Heart right ventricle (tissue), 16 donors: ENCODE measurements around the gene CCDC116. TPM values are rescaled to one million over a fixed set of nuclear protein-coding genes. Genes with fewer than 3 reads are reported as not detected.
"Not testable (repeated sequence)": the region's sequence is repeated elsewhere in the genome, so short reads cannot be mapped to it uniquely, and the experiment has no call there.

Experiments used
- ATAC-seq, 8 donors: fragments of 200-7000 bp; cut with Tn5 transposase; one replicate each; pipeline ENCODE4 v1.9.1; 2020; ENCODE audit warnings: mild to moderate bottlenecking in 8 of 8, moderate library complexity in 8 of 8, moderate number of reproducible peaks in 1 of 8
- DNase-seq, 2 donors: peaks; one replicate each; pipeline ENCODE4 v3.0.0-alpha.2; 2020
- H3K27ac ChIP-seq, 10 donors: fragments of 200-600 bp; sonication (generic) in 2 of 10; one replicate each; pipeline versions ENCODE4 v1.5.0 to v1.8.0; 2020 to 2022; ENCODE audit warnings: mild to moderate bottlenecking in 3 of 10
- H3K27me3 ChIP-seq, 7 donors: fragments of 200-600 bp; one replicate each; pipeline ENCODE4 v1.8.0; 2021 to 2022; ENCODE audit warnings: mild to moderate bottlenecking in 2 of 7
- H3K36me3 ChIP-seq, 9 donors: fragments of 200-600 bp; sonication (generic) in 1 of 9; one replicate each; pipeline versions ENCODE4 v1.5.0 to v1.8.0; 2020 to 2022; ENCODE audit warnings: mild to moderate bottlenecking in 2 of 9
- H3K4me1 ChIP-seq, 9 donors: fragments of 200-600 bp; sonication (generic) in 1 of 9; one replicate each; pipeline versions ENCODE4 v1.5.0 to v1.8.0; 2020 to 2022; ENCODE audit warnings: mild to moderate bottlenecking in 4 of 9
- H3K4me3 ChIP-seq, 10 donors: fragments of 200-600 bp; sonication (generic) in 2 of 10; one replicate each; pipeline versions ENCODE4 v1.5.0 to v1.8.0; 2020 to 2022; ENCODE audit warnings: mild to moderate bottlenecking in 7 of 10, moderate library complexity in 2 of 10
- H3K9me3 ChIP-seq, 11 donors: fragments of 200-600 bp in 10 of 11; sonication (generic) in 2 of 11; one replicate each; pipeline versions ENCODE4 v1.5.0 to v1.8.0; 2013 to 2022; ENCODE audit warnings: mild to moderate bottlenecking in 2 of 11, control low read depth in 1 of 11, moderate library complexity in 1 of 11
- CTCF ChIP-seq, 9 donors: fragments of 200-600 bp; sonication (generic) in 2 of 9; IDR thresholded peaks; one replicate each; pipeline versions ENCODE4 v1.5.0 to v1.8.0; 2021 to 2022; ENCODE audit warnings: antibody characterized with exemption in 9 of 9, mild to moderate bottlenecking in 5 of 9, moderate library complexity in 1 of 9
- WGBS, 2 donors: extraction: QIAGEN DNeasy Blood & Tissue Kit; methylation state at CpG; one replicate each; pipeline ENCODE4 v1.1.7; 2013; ENCODE audit warnings: inconsistent platforms in 1 of 2; 5-methylcytosine and 5-hydroxymethylcytosine counted together
- intact Hi-C, 10 donors: fragments of 100-400 bp; cut with DNase I; formaldehyde crosslinking; loops; one replicate each; pipeline versions ENCODE4 v1.11.1 to v1.14.2; 2022
- polyA plus RNA-seq, 2 donors: library from polyadenylated mRNA; stranded (reverse); fragments of 200-250 nt; gene quantifications; one replicate each; pipeline ENCODE4 v1.2.3, GENCODE V29; 2013
- total RNA-seq, 10 donors: library from RNA; stranded (reverse); fragmentation: NEBNext Ultra II Directional in 3 of 10; extraction: Animal tissue kit (Norgen Biotek cat#: 25700) in 3 of 10; gene quantifications; one replicate each; pipeline versions ENCODE4 v1.2.1 to v1.2.4, GENCODE V29; 2021 to 2023
- donor health status: Arrhythmogenic right ventricular cardiomyopathy.
- donor health status: ischemic (EF 13 %, LVEDD 7.1; RV severe dilation, severe dysfunction).
- donor health status: healthy with polysubstance abuse.
- donor health status: DM: no; HTN: yes; CAD: no.
- donor health status: DM: no; HTN: no; CAD: no.
- donor health status: ischemic (EF 25% LVEDD 6.9; RV normal size, moderate dysfunction).
- donor health status: ischemic (EF 25% LVEDD 5.7; RV mildly dilated, moderate dysfunction).
- donor health status: healthy.
- donor health status: DM: yes; HTN: yes; CAD: no.
- donor health status: Ischemic cardiomyopathy.
- donor health status: ischemic (EF 35%, LVEDD 5.7; RV mildly dilated, moderate dysfunction).
- donor health status: nonischemic (EF 11% LVEDD 7.7; RV severe dilation, severe dysfunction).
- donor health status: DM: yes; HTN: yes; CAD: no.
- donor health status: PGD.
- donor health status: ischemic (EF 29% LVEDD 5.4; RV normal size, mild dysfunction).
- donor health status: nonischemic (EF 23%, LVEDD 6.1; RV moderate dilation, normal function).

Gene CCDC116
- total and polyA plus RNA-seq, 12 donors = 0.11 to 1.2 (median 0.28) TPM; not detected in 4

- Histone ChIP-seq H3K27me3 (no peaks in the 10 kb centered on the region), H3K9me3 (no peaks in the 10 kb centered on the region), H3K4me3 (no peak overlapping the region), H3K36me3 (no peaks in the 10 kb centered on the region), H3K27ac (no peak overlapping the region), H3K4me1 (peaks cover 0 to 6% (median 4%) of the 10 kb centered on the region in 9 donors)
- DNase-seq (no peak), ATAC-seq (no peak)
- TF ChIP-seq CTCF (IDR thresholded peaks at IDR 0.05) = no peak
- intact Hi-C loops = loop anchor here in 1 of 10 donors (5.0 kb wide), 1 partner anchor 37 kb away; no protein-coding TSS in a partner anchor
- 85 to 87% methylated on average over 19 of the region's 19 CpGs for WGBS, 2 donors
Observed at GRCh38 chr22:21634844-21635243, 2.3 kb downstream of the CCDC116 start.

DNA sequence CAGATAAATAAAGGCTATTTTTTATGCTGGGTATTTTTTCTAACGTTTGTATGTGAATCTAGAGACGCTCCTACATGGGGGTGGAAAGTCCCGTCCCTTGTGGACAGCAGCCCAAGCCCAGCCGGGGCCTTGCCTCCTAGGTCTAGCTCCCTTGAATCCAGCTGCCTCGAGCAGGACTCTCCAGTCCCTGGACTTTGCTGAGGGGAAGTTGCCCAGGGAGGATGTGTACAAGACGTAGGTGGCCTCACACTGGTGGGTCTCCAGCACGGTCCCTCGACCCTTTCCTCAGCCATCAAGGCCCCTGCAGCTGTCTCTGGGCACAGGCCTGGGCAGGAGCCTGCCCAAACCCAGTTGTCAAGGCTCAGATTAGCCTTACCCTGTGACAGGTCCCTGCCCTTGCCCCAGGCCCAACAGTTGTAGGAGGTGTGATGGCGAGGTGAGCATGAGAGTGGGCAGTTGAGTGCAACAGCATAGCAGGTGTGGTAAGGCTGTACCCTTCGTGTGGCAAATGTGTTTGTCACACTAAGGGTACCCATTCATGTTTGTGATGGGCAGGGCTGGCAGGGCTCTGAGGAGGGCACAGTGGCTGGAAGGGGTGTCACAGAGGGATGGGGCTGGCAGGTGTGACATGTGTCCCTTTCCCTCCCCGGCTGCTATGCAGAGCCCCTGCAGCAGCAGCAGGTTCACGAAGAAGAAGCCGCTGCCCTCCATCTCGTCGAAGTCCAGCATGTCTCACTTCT, 3.4 kb downstream of the CCDC116 start:
- H3K4me1 ChIP-seq = peaks cover 0 to 2% (median under 1%) of the 10 kb centered on the region in 9 donors

GRCh38 chr22:21636629-21637218, 4.2 kb downstream of the CCDC116 start:
- Histone ChIP-seq H3K9me3 (no peaks in the 10 kb centered on the region), H3K36me3 (no peaks in the 10 kb centered on the region), H3K4me1 (peaks cover 0 to 10% (median 9%) of the 10 kb centered on the region in 9 donors), H3K4me3 (no peak overlapping the region), H3K27me3 (no peaks in the 10 kb centered on the region), H3K27ac (no peak overlapping the region)
- intact Hi-C loops = loop anchor here in 1 of 10 donors (5.0 kb wide), 1 partner anchor 36 kb away; no protein-coding TSS in a partner anchor
- 92 to 94% methylated on average over 17 of the region's 17 CpGs for WGBS, 2 donors
- TF ChIP-seq CTCF (IDR thresholded peaks at IDR 0.05) = no peak
- DNase-seq (no peak), ATAC-seq (no peak)

More for the DNA sequence above, 3.4 kb downstream of the CCDC116 start:
- DNase-seq (no peak), ATAC-seq (no peak)
- 84 to 86% methylated on average over 15 of the region's 15 CpGs for WGBS, 2 donors
- Histone ChIP-seq H3K9me3 (no peaks in the 10 kb centered on the region), H3K4me3 (no peak overlapping the region), H3K27ac (no peak overlapping the region), H3K36me3 (no peaks in the 10 kb centered on the region), H3K27me3 (no peaks in the 10 kb centered on the region)
- TF ChIP-seq CTCF (IDR thresholded peaks at IDR 0.05) = no peak
- intact Hi-C loops = loop anchor here in 1 of 10 donors (5.0 kb wide), 1 partner anchor 36 kb away; no protein-coding TSS in a partner anchor

DNA sequence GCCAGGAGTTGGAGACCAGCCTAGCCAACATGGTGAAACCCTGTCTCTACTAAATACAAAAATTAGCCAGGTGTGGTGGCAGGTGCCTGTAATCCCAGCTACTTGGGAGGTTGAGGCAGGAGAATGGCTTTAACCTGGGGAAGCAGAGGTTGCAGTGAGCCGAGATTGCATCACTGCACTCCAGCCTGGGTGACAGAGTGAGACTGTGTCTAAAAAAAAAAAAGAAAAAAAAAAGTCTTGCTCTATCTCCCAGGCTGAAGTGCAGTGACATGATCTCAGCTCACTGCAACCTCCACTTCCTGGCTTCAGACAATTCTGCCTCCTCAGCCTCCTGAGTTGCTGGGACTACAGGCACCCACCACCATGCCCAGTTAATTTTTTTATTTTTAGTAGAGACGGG, 4.9 kb downstream of the CCDC116 start:
- peaks cover 0 to 12% (median 10%) of the 10 kb centered on the region in 9 donors for H3K4me1 ChIP-seq
- not testable (repeated sequence) for DNase-seq, H3K36me3 ChIP-seq, H3K27me3 ChIP-seq, H3K9me3 ChIP-seq, H3K27ac ChIP-seq, H3K4me3 ChIP-seq, ATAC-seq
- WGBS, 2 donors = 88 to 93% methylated on average over 2 of the region's 2 CpGs
- intact Hi-C loops = loop anchor here in 1 of 10 donors (5.0 kb wide), 1 partner anchor 35 kb away; no protein-coding TSS in a partner anchor
